ENCODE measurements around the gene DNAJB14.

Gene DNAJB14

DNA sequence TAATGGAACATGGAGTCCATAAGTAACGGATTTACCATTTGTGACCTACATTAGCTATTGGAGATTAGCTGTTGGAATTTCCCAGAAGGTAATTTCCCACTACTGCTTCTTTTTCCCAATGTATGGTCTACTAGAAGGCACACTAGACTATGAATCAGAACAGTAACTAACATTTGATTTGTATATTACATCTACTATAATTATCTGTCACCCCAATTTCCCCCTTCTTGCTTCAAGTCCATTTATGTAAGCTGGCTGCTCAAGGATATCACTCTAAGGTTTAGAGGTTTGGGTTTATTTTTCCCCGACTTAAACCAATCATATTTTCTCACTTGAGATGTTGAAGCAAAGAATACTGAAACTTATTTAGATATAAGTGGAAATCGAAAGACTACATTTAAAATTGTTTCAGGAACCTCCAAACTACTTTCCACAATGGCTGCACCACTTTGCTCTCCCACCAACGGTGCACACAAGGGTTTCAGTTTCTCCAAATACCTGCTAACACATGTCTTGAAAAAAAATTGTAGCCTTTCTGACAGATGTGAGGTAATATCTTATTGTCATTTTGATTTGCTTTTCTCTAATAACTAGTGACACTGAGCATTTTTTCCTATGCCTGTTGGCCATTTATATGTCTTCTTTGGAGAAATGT lies 37.0 kb upstream of the DNAJB14 start:
- Histone ChIP-seq H3K27ac (replicated peaks) (no peak overlapping the region), H3K4me3 (replicated peaks; ENCODE audit: insufficient read depth, low read length) (no peak overlapping the region), H3K27me3 (ENCODE audit: insufficient read depth, poor library complexity, severe bottlenecking) (no peaks in the 10 kb centered on the region)
- TF ChIP-seq POLR2AphosphoS5 (IDR thresholded peaks at IDR 0.05; ENCODE audit: low read depth) (no peak), SPI1 (IDR thresholded peaks at IDR 0.05; ENCODE audit: borderline replicate concordance, low read depth) (no peak), GABPA (IDR thresholded peaks at IDR 0.05; ENCODE audit: low read depth) (no peak)
- TF ChIP-seq, protein P1, sequence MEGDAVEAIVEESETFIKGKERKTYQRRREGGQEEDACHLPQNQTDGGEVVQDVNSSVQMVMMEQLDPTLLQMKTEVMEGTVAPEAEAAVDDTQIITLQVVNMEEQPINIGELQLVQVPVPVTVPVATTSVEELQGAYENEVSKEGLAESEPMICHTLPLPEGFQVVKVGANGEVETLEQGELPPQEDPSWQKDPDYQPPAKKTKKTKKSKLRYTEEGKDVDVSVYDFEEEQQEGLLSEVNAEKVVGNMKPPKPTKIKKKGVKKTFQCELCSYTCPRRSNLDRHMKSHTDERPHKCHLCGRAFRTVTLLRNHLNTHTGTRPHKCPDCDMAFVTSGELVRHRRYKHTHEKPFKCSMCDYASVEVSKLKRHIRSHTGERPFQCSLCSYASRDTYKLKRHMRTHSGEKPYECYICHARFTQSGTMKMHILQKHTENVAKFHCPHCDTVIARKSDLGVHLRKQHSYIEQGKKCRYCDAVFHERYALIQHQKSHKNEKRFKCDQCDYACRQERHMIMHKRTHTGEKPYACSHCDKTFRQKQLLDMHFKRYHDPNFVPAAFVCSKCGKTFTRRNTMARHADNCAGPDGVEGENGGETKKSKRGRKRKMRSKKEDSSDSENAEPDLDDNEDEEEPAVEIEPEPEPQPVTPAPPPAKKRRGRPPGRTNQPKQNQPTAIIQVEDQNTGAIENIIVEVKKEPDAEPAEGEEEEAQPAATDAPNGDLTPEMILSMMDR (IDR thresholded peaks at IDR 0.05; ENCODE audit: insufficient read depth, low read length): no peak
- TF ChIP-seq, protein P2, sequence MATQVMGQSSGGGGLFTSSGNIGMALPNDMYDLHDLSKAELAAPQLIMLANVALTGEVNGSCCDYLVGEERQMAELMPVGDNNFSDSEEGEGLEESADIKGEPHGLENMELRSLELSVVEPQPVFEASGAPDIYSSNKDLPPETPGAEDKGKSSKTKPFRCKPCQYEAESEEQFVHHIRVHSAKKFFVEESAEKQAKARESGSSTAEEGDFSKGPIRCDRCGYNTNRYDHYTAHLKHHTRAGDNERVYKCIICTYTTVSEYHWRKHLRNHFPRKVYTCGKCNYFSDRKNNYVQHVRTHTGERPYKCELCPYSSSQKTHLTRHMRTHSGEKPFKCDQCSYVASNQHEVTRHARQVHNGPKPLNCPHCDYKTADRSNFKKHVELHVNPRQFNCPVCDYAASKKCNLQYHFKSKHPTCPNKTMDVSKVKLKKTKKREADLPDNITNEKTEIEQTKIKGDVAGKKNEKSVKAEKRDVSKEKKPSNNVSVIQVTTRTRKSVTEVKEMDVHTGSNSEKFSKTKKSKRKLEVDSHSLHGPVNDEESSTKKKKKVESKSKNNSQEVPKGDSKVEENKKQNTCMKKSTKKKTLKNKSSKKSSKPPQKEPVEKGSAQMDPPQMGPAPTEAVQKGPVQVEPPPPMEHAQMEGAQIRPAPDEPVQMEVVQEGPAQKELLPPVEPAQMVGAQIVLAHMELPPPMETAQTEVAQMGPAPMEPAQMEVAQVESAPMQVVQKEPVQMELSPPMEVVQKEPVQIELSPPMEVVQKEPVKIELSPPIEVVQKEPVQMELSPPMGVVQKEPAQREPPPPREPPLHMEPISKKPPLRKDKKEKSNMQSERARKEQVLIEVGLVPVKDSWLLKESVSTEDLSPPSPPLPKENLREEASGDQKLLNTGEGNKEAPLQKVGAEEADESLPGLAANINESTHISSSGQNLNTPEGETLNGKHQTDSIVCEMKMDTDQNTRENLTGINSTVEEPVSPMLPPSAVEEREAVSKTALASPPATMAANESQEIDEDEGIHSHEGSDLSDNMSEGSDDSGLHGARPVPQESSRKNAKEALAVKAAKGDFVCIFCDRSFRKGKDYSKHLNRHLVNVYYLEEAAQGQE (IDR thresholded peaks at IDR 0.05; ENCODE audit: insufficient replicate concordance, low read depth): no peak
- no peak for DNase-seq (ENCODE audit: low read depth in 1 of 2, low spot score in 1 of 2)

DNA sequence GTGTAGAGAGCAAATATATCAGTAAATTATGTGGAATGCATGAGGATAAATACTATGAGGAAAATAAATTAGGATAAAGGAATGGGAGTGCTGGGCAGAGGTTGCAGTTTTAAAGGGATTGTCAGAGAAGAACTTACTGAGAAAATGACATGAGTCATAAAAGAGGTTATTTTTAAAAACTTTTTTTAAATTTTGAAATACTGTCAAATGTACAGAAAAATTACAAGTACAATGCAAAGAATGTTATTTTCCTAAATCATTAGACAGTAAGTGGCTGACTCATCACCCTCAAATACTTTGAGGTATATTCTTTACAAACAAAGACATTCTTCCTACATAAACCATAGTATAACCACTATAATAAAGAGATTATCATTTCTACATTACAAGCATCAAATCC lies 33.5 kb upstream of the DNAJB14 start:
- TF ChIP-seq, protein P1 (IDR thresholded peaks at IDR 0.05; ENCODE audit: insufficient read depth, low read length): no peak
- TF ChIP-seq SPI1 (IDR thresholded peaks at IDR 0.05; ENCODE audit: borderline replicate concordance, low read depth) (no peak), POLR2AphosphoS5 (IDR thresholded peaks at IDR 0.05; ENCODE audit: low read depth) (no peak), GABPA (IDR thresholded peaks at IDR 0.05; ENCODE audit: low read depth) (no peak)
- TF ChIP-seq, protein P2 (IDR thresholded peaks at IDR 0.05; ENCODE audit: insufficient replicate concordance, low read depth): no peak
- DNase-seq (ENCODE audit: low read depth in 1 of 2, low spot score in 1 of 2): no peak
- Histone ChIP-seq H3K4me3 (replicated peaks; ENCODE audit: insufficient read depth, low read length) (no peak overlapping the region), H3K27me3 (ENCODE audit: insufficient read depth, poor library complexity, severe bottlenecking) (no peaks in the 10 kb centered on the region), H3K27ac (replicated peaks) (no peak overlapping the region)

DNA sequence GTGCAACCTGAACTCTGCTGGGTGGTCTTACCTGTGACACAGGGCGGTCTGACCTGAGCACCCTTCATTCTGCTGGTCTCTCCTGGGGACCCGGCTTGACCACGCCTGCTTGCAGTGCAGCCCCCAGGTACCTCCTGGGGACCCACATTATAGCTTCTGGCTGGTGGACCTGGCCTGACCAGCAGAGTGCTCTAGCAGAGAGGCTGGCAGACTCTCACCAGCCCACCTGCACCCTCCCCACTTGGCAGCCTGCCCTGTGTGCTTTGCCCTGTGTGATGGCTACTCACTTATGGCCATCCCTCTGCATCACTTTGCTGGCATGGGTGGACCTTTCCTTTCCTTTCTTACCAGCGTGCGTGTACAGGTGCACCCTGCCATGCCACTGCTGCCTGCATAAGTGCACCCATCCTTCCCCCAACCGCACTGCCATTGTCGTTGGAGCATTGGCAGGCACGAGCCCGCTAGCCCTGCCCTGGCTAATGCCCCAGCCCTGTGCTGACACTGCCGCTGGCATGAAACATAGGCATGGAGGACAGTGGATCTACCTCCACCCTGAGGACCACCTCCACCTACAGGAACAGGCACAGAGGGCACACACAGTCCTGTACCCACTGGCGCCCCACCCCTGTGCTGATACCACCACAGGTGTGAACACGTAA lies 25.2 kb upstream of the DNAJB14 start:
- Histone ChIP-seq H3K4me3 (replicated peaks; ENCODE audit: insufficient read depth, low read length) (no peak overlapping the region), H3K27me3 (ENCODE audit: insufficient read depth, poor library complexity, severe bottlenecking) (no peaks in the 10 kb centered on the region)
- TF ChIP-seq GABPA (IDR thresholded peaks at IDR 0.05; ENCODE audit: low read depth): no peak
- TF ChIP-seq SPI1 (IDR thresholded peaks at IDR 0.05; ENCODE audit: borderline replicate concordance, low read depth): no peak
- no peak for TF ChIP-seq POLR2AphosphoS5 (IDR thresholded peaks at IDR 0.05; ENCODE audit: low read depth)
- TF ChIP-seq, protein P2 (IDR thresholded peaks at IDR 0.05; ENCODE audit: insufficient replicate concordance, low read depth): no peak
- TF ChIP-seq, protein P1 (IDR thresholded peaks at IDR 0.05; ENCODE audit: insufficient read depth, low read length): no peak

More for the DNA sequence above, 25.2 kb upstream of the DNAJB14 start:
- H3K27ac ChIP-seq (replicated peaks): no peak overlapping the region
- DNase-seq (ENCODE audit: low read depth in 1 of 2, low spot score in 1 of 2): no peak
